Measurements from ENCODE around the gene MRPL9.
"Not testable (repeated sequence)": the region's sequence is repeated elsewhere in the genome, so short reads cannot be mapped to it uniquely, and the experiment has no call there.

Gene MRPL9

DNA sequence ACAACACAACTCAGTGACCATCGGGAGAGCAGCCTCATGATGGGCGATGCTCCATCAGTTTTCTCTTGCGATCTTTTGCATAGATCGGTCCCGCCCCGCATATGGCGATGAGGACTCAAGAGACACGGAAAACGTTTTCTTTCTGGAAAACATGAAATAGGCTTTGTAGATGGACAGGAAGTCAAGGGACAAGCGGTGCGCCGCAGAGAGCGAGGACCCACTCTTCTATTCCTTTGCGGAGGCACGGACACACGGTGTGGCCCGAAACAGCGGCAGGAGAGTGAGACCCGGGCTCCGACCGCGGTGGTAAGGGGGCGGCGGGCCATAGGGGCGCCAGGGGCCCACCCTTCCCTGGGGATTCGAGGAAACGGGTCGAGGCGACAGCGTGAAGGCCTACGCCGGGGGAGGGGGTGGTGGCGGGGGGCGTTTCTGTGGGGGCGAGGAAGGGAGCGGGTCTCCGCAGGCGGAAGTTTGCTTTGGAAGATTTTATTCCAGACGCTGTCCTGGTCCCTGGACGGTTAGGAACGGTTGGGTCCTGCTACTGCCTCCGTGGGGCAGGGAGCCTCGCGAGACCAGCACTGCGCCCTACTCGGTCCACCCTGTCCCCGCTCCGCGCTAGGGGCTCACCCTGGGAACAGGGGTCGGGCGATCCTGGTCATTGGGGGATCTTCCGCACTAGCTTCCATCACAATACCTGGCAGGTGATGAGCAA, 27.8 kb upstream of the MRPL9 start:
- Histone ChIP-seq H3K4me3 (ENCODE audit: low read depth, low read length) (peak overlapping the region; percentile 79), H3K27me3 (replicated peaks) (no peaks in the 10 kb centered on the region), H3K27ac (no peak overlapping the region), H3K36me3 (replicated peaks) (no peaks in the 10 kb centered on the region)
- peak; percentile 11 for DNase-seq
- no peak for TF ChIP-seq CTCF (IDR thresholded peaks at IDR 0.05; ENCODE audit: low read depth, low read length, missing control alignments)
- in situ Hi-C loops (cut with HindIII; ENCODE audit: low pct_ligation_motif_present, low sequenced_read_pairs), result no loop called here

- peak; percentile 100 for DNase-seq
- Histone ChIP-seq H3K36me3 (replicated peaks) (no peaks in the 10 kb centered on the region), H3K27ac (no peak within 1 kb of the TSS), H3K27me3 (replicated peaks) (no peaks in the 10 kb centered on the region), H3K4me3 (ENCODE audit: low read depth, low read length) (peak within 1 kb of the TSS; percentile 79)
- in situ Hi-C loops (cut with HindIII; ENCODE audit: low pct_ligation_motif_present, low sequenced_read_pairs), result no loop called here
- TF ChIP-seq CTCF (IDR thresholded peaks at IDR 0.05; ENCODE audit: low read depth, low read length, missing control alignments), result peak; percentile 30
Measured at GRCh38 chr1:151790071-151790939, 27.0 kb upstream of the MRPL9 start, which contains the start of gene TDRKH. Gene TDRKH, minus strand, starts transcription at chr1:151790500. Its CDS starts 7,478 bp downstream, at chr1:151783022.

GRCh38 chr1:151787689-151788088, 24.4 kb upstream of the MRPL9 start:
- in situ Hi-C loops (cut with HindIII; ENCODE audit: low pct_ligation_motif_present, low sequenced_read_pairs), result no loop called here
- H3K27me3 ChIP-seq (replicated peaks), result peaks cover 3% of the 10 kb centered on the region
- H3K27ac ChIP-seq, result no peak overlapping the region
- no peak for DNase-seq
- no peak for TF ChIP-seq CTCF (IDR thresholded peaks at IDR 0.05; ENCODE audit: low read depth, low read length, missing control alignments)
- H3K36me3 ChIP-seq (replicated peaks), result no peaks in the 10 kb centered on the region
- H3K4me3 ChIP-seq (ENCODE audit: low read depth, low read length), result no peak overlapping the region

DNA sequence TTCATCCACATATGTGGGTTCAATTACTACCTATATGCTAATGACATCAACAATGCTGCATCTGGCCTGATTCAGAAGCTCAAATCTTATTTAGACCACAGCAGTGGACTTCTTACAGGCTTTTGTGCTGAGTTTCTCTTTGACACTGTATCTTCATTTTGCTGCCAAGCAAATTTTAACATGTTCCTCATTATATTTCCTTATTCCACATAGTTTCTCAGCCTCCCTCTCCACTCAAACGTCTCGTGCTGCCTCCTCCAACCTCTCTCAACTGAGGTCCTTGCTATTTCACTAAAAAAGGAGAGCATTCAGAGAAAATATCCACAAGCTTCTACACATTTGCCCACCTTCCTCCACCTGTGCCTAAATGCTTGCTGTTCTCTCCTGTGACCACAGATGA, 20.5 kb upstream of the MRPL9 start:
- H3K27me3 ChIP-seq (replicated peaks), result peaks cover 3% of the 10 kb centered on the region
- no peak overlapping the region for H3K4me3 ChIP-seq (ENCODE audit: low read depth, low read length)
- H3K27ac ChIP-seq, result no peak overlapping the region
- no peak for DNase-seq
- no peaks in the 10 kb centered on the region for H3K36me3 ChIP-seq (replicated peaks)
- in situ Hi-C loops (cut with HindIII; ENCODE audit: low pct_ligation_motif_present, low sequenced_read_pairs), result no loop called here
- TF ChIP-seq CTCF (IDR thresholded peaks at IDR 0.05; ENCODE audit: low read depth, low read length, missing control alignments), result no peak

DNA sequence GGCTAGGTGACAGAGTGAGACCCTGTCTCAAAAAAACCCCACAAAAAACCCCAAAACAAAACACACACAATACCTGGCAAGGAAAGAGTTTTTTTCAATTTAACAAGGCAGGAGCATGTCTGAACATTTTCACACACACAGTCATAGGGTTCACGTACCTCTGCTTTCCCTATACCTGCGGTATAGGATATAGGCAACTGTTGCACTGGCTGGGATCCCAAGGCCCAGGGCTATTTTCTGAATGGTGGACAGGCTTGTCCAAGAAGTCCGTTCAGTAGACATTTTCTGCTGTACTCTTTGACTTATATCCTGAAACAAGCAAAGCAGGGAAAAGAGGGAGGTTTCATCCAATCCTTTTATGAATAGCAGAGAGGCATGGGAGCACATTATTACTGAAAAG, 19.4 kb upstream of the MRPL9 start:
- no peaks in the 10 kb centered on the region for H3K36me3 ChIP-seq (replicated peaks)
- H3K4me3 ChIP-seq (ENCODE audit: low read depth, low read length), result no peak overlapping the region
- in situ Hi-C loops (cut with HindIII; ENCODE audit: low pct_ligation_motif_present, low sequenced_read_pairs), result no loop called here
- H3K27ac ChIP-seq, result no peak overlapping the region
- DNase-seq, result no peak
- H3K27me3 ChIP-seq (replicated peaks), result peaks cover 3% of the 10 kb centered on the region
- TF ChIP-seq CTCF (IDR thresholded peaks at IDR 0.05; ENCODE audit: low read depth, low read length, missing control alignments), result no peak

GRCh38 chr1:151782026-151782425, 18.7 kb upstream of the MRPL9 start:
- H3K36me3 ChIP-seq (replicated peaks); H3K27me3 ChIP-seq (replicated peaks); H3K4me3 ChIP-seq (ENCODE audit: low read depth, low read length); in situ Hi-C loops (cut with HindIII; ENCODE audit: low pct_ligation_motif_present, low sequenced_read_pairs); H3K27ac ChIP-seq; DNase-seq: not testable (repeated sequence)

DNA sequence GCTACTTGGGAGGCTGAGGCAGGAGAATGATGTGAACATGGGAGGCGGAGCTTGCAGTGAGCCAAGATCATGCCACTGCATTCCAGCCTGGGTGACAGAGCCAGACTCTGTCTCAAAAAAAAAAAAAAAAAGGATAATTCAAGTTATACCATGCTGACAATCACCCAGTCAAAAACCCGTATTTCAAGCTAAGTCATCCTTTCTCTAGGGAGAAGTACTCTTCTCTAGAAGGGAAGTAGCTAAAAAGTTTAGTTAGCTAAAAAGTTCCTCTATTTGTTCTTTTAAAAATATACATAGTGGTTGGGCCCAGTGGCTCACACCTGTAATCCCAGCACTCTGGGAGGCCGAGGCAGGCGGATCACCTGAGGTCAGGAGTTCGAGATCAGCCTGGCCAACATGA, 17.4 kb upstream of the MRPL9 start:
- H3K36me3 ChIP-seq (replicated peaks); H3K27me3 ChIP-seq (replicated peaks); DNase-seq; H3K4me3 ChIP-seq (ENCODE audit: low read depth, low read length); H3K27ac ChIP-seq; in situ Hi-C loops (cut with HindIII; ENCODE audit: low pct_ligation_motif_present, low sequenced_read_pairs): not testable (repeated sequence)
